GM21528 (cell line): Measurements from ENCODE around the gene SLMAP.

ENCODE experiments used
- ATAC-seq: cut with Tn5 transposase; IDR thresholded peaks from one replicate; pipeline ENCODE4 v1.9.1; 2021; ENCODE audit warnings: mild to moderate bottlenecking, moderate library complexity; ENCODE audit not compliant: unreplicated experiment, low FRiP score

The SLMAP gene

GRCh38 chr3:57820479-57820878 lies 64.4 kb downstream of the SLMAP start:
- no peak for ATAC-seq

GRCh38 chr3:57821765-57822164 lies 65.7 kb downstream of the SLMAP start:
- ATAC-seq: no peak

GRCh38 chr3:57822686-57823085 lies 66.6 kb downstream of the SLMAP start:
- no peak for ATAC-seq

- no peak for ATAC-seq
Observed at GRCh38 chr3:57825116-57825515, 69.0 kb downstream of the SLMAP start.

GRCh38 chr3:57826245-57826951 lies 70.3 kb downstream of the SLMAP start:
- no peak for ATAC-seq

GRCh38 chr3:57826952-57827723 lies 71.0 kb downstream of the SLMAP start:
- ATAC-seq: no peak

GRCh38 chr3:57827757-57828156 lies 71.6 kb downstream of the SLMAP start:
- no peak for ATAC-seq

- ATAC-seq: no peak
Observed at GRCh38 chr3:57832486-57832885, 76.4 kb downstream of the SLMAP start.

GRCh38 chr3:57832900-57833313 lies 76.8 kb downstream of the SLMAP start:
- ATAC-seq: no peak

GRCh38 chr3:57833763-57834162 lies 77.7 kb downstream of the SLMAP start:
- ATAC-seq: no peak

GRCh38 chr3:57837686-57838085 lies 81.6 kb downstream of the SLMAP start:
- ATAC-seq: no peak

GRCh38 chr3:57838627-57839026 lies 82.5 kb downstream of the SLMAP start:
- no peak for ATAC-seq

GRCh38 chr3:57840473-57840872 lies 84.4 kb downstream of the SLMAP start:
- no peak for ATAC-seq

- ATAC-seq: no peak
Observed at GRCh38 chr3:57841818-57842217, 85.7 kb downstream of the SLMAP start.

GRCh38 chr3:57848177-57848738 lies 92.1 kb downstream of the SLMAP start:
- no peak for ATAC-seq

- ATAC-seq: no peak
Observed at GRCh38 chr3:57851304-57851703, 95.2 kb downstream of the SLMAP start.

GRCh38 chr3:57852896-57853295 lies 96.8 kb downstream of the SLMAP start:
- ATAC-seq: no peak

GRCh38 chr3:57855281-57855680 lies 99.2 kb downstream of the SLMAP start:
- ATAC-seq: no peak

- ATAC-seq: no peak
Observed at GRCh38 chr3:57855943-57856342, 99.8 kb downstream of the SLMAP start.

GRCh38 chr3:57856675-57857074 lies 100.6 kb downstream of the SLMAP start:
- ATAC-seq: no peak

GRCh38 chr3:57862894-57863293 lies 106.8 kb downstream of the SLMAP start:
- ATAC-seq: no peak

GRCh38 chr3:57863380-57863779 lies 107.3 kb downstream of the SLMAP start:
- no peak for ATAC-seq
